GM12878 (cell line): Measurements from ENCODE around the gene LAMA2. TPM values are rescaled to one million over a fixed set of nuclear protein-coding genes. Genes with fewer than 3 reads are reported as not detected.

Experiments
- ATAC-seq: fragments of 200-7000 bp; cut with Tn5 transposase; 3 replicates; pipeline ENCODE4 v1.9.1; 2020; ENCODE audit warnings: mild to moderate bottlenecking, moderate library complexity
- BruUV-seq: library from RNA; stranded (reverse); fragments of 400-500 nt; replicated peaks from 2 replicates; lab custom pipeline; 2021; lab: Mats Ljungman, UMichigan
- CTCF ChIA-PET: fragments of 300-600 bp; sonication (Branson Sonifier 250); formaldehyde crosslinking; extraction: SDS; loops from one replicate; lab custom pipeline; 2021; ENCODE audit warnings: inconsistent platforms; lab: Yijun Ruan, JAX
- POLR2A ChIA-PET: fragments of 350-600 bp; formaldehyde crosslinking; extraction: SDS; loops from one replicate; lab custom pipeline; 2021; ENCODE audit warnings: inconsistent platforms; lab: Charles Lee
- RAD21 ChIA-PET: fragments of 300-600 bp; sonication (Branson Sonifier 250); formaldehyde crosslinking; loops from one replicate; lab custom pipeline; 2023; ENCODE audit warnings: antibody characterized with exemption; ENCODE audit not compliant: unreplicated experiment; lab: Charles Lee
- SMC1A ChIA-PET: fragments of 300-600 bp; sonication (Branson Sonifier 250); formaldehyde crosslinking; loops from one replicate; lab custom pipeline; 2023; ENCODE audit not compliant: unreplicated experiment, uncharacterized antibody; lab: Charles Lee
- DNase-seq: peaks from one replicate; pipeline ENCODE4 v3.0.0-alpha.2; 2011; ENCODE audit warnings: low read depth, low spot score
- FAIRE-seq: peaks from 3 replicates; lab custom pipeline; 2011; peaks lifted over from hg19 to GRCh38; lab: Jason Lieb, UNC
- H2AFZ ChIP-seq: 2 replicates; pipeline ENCODE4 v1.6.0; 2011; ENCODE audit warnings: low read depth, low read length, control low read depth; ENCODE audit not compliant: control insufficient read depth
- H3K27ac ChIP-seq: 2 replicates; pipeline ENCODE4 v1.5.1; 2011; ENCODE audit warnings: control low read depth; ENCODE audit not compliant: control insufficient read depth, insufficient read depth
- H3K27me3 ChIP-seq, 2 experiments: replicated peaks in 1 of 2; 2 replicates each; pipeline versions ENCODE4 v1.6.0 to v1.6.1; 2011; ENCODE audit warnings: low read length in 1 of 2; ENCODE audit not compliant: control insufficient read depth in 2 of 2, insufficient read depth in 2 of 2
- H3K36me3 ChIP-seq, 2 experiments: 2 replicates each; pipeline ENCODE4 v1.5.1; 2011; ENCODE audit warnings: low read length in 1 of 2; ENCODE audit not compliant: control insufficient read depth in 2 of 2, insufficient read depth in 2 of 2
- H3K4me1 ChIP-seq: 2 replicates; pipeline ENCODE4 v1.6.1; 2011; ENCODE audit warnings: mild to moderate bottlenecking, low read length, moderate library complexity, mixed read lengths; ENCODE audit not compliant: control insufficient read depth, insufficient read depth
- H3K4me2 ChIP-seq: 2 replicates; pipeline ENCODE4 v1.6.0; 2011; ENCODE audit warnings: control low read depth; ENCODE audit not compliant: control insufficient read depth, insufficient read depth
- H3K4me3 ChIP-seq: fragments of 200-600 bp; sonication (generic); 2 replicates; pipeline ENCODE4 v1.5.1; 2016
- H3K79me2 ChIP-seq: 2 replicates; pipeline ENCODE4 v1.6.0; 2011; ENCODE audit warnings: low read length; ENCODE audit not compliant: control insufficient read depth, insufficient read depth
- H3K9ac ChIP-seq: 2 replicates; pipeline ENCODE4 v1.8.0; 2011; ENCODE audit warnings: low read length, control low read depth, mixed read lengths; ENCODE audit not compliant: control insufficient read depth, insufficient read depth
- H3K9me3 ChIP-seq: replicated peaks from 3 replicates; pipeline ENCODE4 v1.5.1; 2011; ENCODE audit warnings: mild to moderate bottlenecking, low read length; ENCODE audit not compliant: control insufficient read depth, insufficient read depth
- H4K20me1 ChIP-seq: 2 replicates; pipeline ENCODE4 v1.6.0; 2011; ENCODE audit not compliant: control insufficient read depth, insufficient read depth
- BHLHE40 ChIP-seq, 2 experiments: fragments of 450-650 bp in 1 of 2; IDR thresholded peaks; 2 replicates each; pipeline ENCODE4 v1.6.1; 2011 to 2017; ENCODE audit warnings: low read depth in 2 of 2, borderline replicate concordance in 1 of 2, improper control_type of control experiment in 1 of 2, low read length in 1 of 2, mild to moderate bottlenecking in 1 of 2
- CHD1 ChIP-seq: IDR thresholded peaks from 2 replicates; pipeline ENCODE4 v1.6.1; 2012; ENCODE audit warnings: low read depth, low read length, improper control_type of control experiment
- FOS ChIP-seq: IDR thresholded peaks from 3 replicates; pipeline ENCODE4 v1.6.1; 2011; ENCODE audit warnings: borderline replicate concordance; ENCODE audit not compliant: insufficient read length; ENCODE audit errors: extremely low read depth
- KLF5 ChIP-seq: fragments of 450-650 bp; IDR thresholded peaks from 2 replicates; pipeline ENCODE4 v1.6.1; 2014; ENCODE audit warnings: mild to moderate bottlenecking; ENCODE audit not compliant: partially characterized antibody
- MTA2 ChIP-seq: fragments of 450-650 bp; IDR thresholded peaks from 2 replicates; pipeline ENCODE4 v1.6.1; 2016; ENCODE audit warnings: low read depth, mild to moderate bottlenecking, moderate library complexity
- NFXL1 ChIP-seq: fragments of 450-650 bp; IDR thresholded peaks from 2 replicates; pipeline ENCODE4 v1.6.1; 2017; ENCODE audit warnings: antibody characterized with exemption, mild to moderate bottlenecking, borderline replicate concordance
- PML ChIP-seq: IDR thresholded peaks from 2 replicates; pipeline ENCODE4 v1.6.1; 2012; ENCODE audit warnings: low read length, inconsistent platforms
- POU2F2 ChIP-seq: IDR thresholded peaks from 3 replicates; pipeline ENCODE4 v1.6.1; 2011; ENCODE audit warnings: low read depth, mild to moderate bottlenecking, low read length, borderline replicate concordance
- RFX5 ChIP-seq: IDR thresholded peaks from 2 replicates; pipeline ENCODE4 v1.6.1; 2011; ENCODE audit warnings: low read depth, low read length, improper control_type of control experiment
- RUNX3 ChIP-seq: IDR thresholded peaks from 2 replicates; pipeline ENCODE4 v1.6.1; 2012; ENCODE audit warnings: low read length, inconsistent platforms
- ZBED1 ChIP-seq: IDR thresholded peaks from 2 replicates; pipeline ENCODE4 v1.6.1; 2016; ENCODE audit warnings: borderline replicate concordance
- WGBS: methylation state at CpG from one replicate; pipeline ENCODE4 v1.1.6; 2016; ENCODE audit warnings: low lambda C conversion rate; ENCODE audit not compliant: insufficient replicate concordance, insufficient coverage; ENCODE audit errors: missing lambda C conversion rate; 5-methylcytosine and 5-hydroxymethylcytosine counted together
- in situ Hi-C: fragments of 300-500 bp; cut with MboI; formaldehyde crosslinking; loops from 9 replicates; pipeline ENCODE4 v1.14.3; 2018; ENCODE audit warnings: mixed read lengths
- intact Hi-C: fragments of 100-400 bp; cut with micrococcal nuclease; formaldehyde crosslinking; loops from one replicate; pipeline ENCODE4 v1.14.2; 2022; ENCODE audit not compliant: unreplicated experiment
- polyA plus RNA-seq, 11 experiments: library from polyadenylated mRNA; depleted of rRNA in 4 of 11; unstranded in 6 of 11; stranded (reverse) in 5 of 11; fragments of >200 nt; fragmentation: Nextera tagmentation in 4 of 11; fragmentation: Illumina TruSeq in 1 of 11; extraction: Ambion mirVana in 4 of 11; extraction: Trizol in 1 of 11; gene quantifications; 1 replicate in 1 of 11; 2 replicates in 10 of 11; pipeline versions ENCODE4 v1.2.1 to v1.2.3, GENCODE V29; 2011 to 2016; ENCODE audit warnings: inconsistent platforms in 2 of 11, missing spikeins in 2 of 11, low read depth in 1 of 11
- total RNA-seq, 4 experiments: library from RNA; depleted of rRNA in 3 of 4; stranded (reverse); fragments of >200 nt in 3 of 4; fragmentation: Illumina TruSeq in 1 of 4; extraction: Trizol in 1 of 4; gene quantifications; 2 replicates each; pipeline versions ENCODE4 v1.2.1 to v1.2.3, GENCODE V29; 2013 to 2021
- TF ChIP-seq, protein P1 (sequence below): fragments of 450-650 bp; IDR thresholded peaks from 2 replicates; pipeline ENCODE4 v1.6.1; 2018; ENCODE audit warnings: borderline replicate concordance, mild to moderate bottlenecking; ENCODE audit not compliant: partially characterized antibody
- TF ChIP-seq, protein P2 (sequence below): fragments of 450-650 bp; IDR thresholded peaks from 2 replicates; pipeline ENCODE4 v1.6.1; 2017; ENCODE audit warnings: mild to moderate bottlenecking, moderate library complexity

The LAMA2 gene
- total and polyA plus RNA-seq, 10 of the 15 experiments (the other 5 are each of a cell fraction or from before 2014, with no cell fraction given) = 0.04 to 2.0 (median 0.37) TPM; not detected in 1

DNA sequence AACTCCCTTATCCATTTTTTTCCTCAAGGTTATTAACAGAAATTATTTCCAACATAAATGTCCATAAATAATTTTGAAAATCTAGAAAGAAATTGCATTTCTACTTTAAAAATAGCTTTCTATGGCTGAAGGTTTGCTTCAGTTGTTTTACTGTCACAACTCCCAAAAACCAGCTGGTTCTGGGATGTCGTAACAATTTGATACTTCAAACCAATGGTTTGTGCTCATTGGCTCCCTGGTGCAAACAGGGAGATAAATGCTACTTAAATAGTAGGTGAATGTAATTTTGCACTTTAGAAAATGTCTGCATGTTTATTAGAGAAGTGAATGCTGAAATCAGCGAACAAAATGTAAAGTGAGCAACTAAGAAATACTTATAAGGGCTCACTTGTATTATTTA, 31.1 kb downstream of the LAMA2 start:
- H3K79me2 ChIP-seq = no peaks in the 10 kb centered on the region
- TF ChIP-seq CHD1 = no peak
- TF ChIP-seq PML = no peak
- no peak for TF ChIP-seq RUNX3
- TF ChIP-seq, protein P1, sequence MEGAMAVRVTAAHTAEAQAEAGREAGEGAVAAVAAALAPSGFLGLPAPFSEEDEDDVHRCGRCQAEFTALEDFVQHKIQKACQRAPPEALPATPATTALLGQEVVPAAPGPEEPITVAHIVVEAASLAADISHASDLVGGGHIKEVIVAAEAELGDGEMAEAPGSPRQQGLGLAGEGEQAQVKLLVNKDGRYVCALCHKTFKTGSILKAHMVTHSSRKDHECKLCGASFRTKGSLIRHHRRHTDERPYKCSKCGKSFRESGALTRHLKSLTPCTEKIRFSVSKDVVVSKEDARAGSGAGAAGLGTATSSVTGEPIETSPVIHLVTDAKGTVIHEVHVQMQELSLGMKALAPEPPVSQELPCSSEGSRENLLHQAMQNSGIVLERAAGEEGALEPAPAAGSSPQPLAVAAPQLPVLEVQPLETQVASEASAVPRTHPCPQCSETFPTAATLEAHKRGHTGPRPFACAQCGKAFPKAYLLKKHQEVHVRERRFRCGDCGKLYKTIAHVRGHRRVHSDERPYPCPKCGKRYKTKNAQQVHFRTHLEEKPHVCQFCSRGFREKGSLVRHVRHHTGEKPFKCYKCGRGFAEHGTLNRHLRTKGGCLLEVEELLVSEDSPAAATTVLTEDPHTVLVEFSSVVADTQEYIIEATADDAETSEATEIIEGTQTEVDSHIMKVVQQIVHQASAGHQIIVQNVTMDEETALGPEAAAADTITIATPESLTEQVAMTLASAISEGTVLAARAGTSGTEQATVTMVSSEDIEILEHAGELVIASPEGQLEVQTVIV = no peak
- TF ChIP-seq MTA2 = no peak
- 0% methylated on average over 2 of the region's 2 CpGs for WGBS
- no peak overlapping the region for H2AFZ ChIP-seq
- ATAC-seq (no peak), FAIRE-seq (no peak), DNase-seq (no peak)
- in situ Hi-C loops = no loop called here
- ChIA-PET SMC1A (interaction anchor here (1.0 to 1.7 kb wide), 2 partner anchors 10 to 16 kb away, joined by 3 read pairs; no protein-coding TSS in a partner anchor), POLR2A (no interaction called here), CTCF (interaction anchor here (0.6 to 1.6 kb wide), 2 partner anchors 15 to 204 kb away, joined by 3 read pairs; no protein-coding TSS in a partner anchor), RAD21 (no interaction called here)
- no peaks in the 10 kb centered on the region for H3K9me3 ChIP-seq
- intact Hi-C loops = no loop called here
- H3K36me3 ChIP-seq = no peaks in the 10 kb centered on the region
- H3K9ac ChIP-seq = no peak overlapping the region
- BruUV-seq = no TSS peak
- H3K4me2 ChIP-seq = no peak overlapping the region
- no peaks in the 10 kb centered on the region for H4K20me1 ChIP-seq
- H3K4me3 ChIP-seq = no peak overlapping the region
- no peaks in the 10 kb centered on the region for H3K27me3 ChIP-seq
- H3K4me1 ChIP-seq = no peaks in the 10 kb centered on the region
- no peak overlapping the region for H3K27ac ChIP-seq

DNA sequence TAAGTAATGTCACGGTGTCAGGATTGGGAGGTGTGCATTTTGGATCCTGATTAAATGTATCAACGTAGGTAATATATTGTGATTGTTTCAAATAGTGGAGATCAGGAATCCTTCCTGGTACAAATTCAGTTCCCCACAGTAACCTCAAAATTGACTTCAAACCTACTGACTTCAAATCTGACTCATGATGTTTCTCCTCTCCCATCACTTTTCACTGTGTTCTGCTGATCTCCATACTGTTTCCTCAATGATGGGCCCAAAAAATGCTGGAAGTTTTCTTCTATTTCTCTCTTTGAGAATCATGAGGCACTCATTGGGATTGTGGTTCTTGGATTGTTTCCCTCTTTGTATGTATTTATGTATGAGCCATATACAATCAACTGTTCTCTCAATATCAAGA, 35.9 kb downstream of the LAMA2 start:
- intact Hi-C loops (no loop called here), in situ Hi-C loops (no loop called here)
- FAIRE-seq (no peak), ATAC-seq (no peak), DNase-seq (no peak)
- H3K27me3 ChIP-seq = no peaks in the 10 kb centered on the region
- H3K9me3 ChIP-seq = no peaks in the 10 kb centered on the region
- RAD21 ChIA-PET = no interaction called here
- CTCF ChIA-PET = no interaction called here
- no peaks in the 10 kb centered on the region for H3K79me2 ChIP-seq
- no peak overlapping the region for H3K9ac ChIP-seq
- no peaks in the 10 kb centered on the region for H3K36me3 ChIP-seq
- no peak overlapping the region for H2AFZ ChIP-seq
- H3K4me1 ChIP-seq = no peaks in the 10 kb centered on the region
- H4K20me1 ChIP-seq = no peaks in the 10 kb centered on the region
- no peak overlapping the region for H3K4me3 ChIP-seq
- no peak overlapping the region for H3K4me2 ChIP-seq
- no peak overlapping the region for H3K27ac ChIP-seq
- POLR2A ChIA-PET = no interaction called here
- BruUV-seq = no TSS peak
- SMC1A ChIA-PET = no interaction called here
- 0% methylated on average over 2 of the region's 2 CpGs for WGBS
- no peak for TF ChIP-seq RFX5
- TF ChIP-seq, protein P2, sequence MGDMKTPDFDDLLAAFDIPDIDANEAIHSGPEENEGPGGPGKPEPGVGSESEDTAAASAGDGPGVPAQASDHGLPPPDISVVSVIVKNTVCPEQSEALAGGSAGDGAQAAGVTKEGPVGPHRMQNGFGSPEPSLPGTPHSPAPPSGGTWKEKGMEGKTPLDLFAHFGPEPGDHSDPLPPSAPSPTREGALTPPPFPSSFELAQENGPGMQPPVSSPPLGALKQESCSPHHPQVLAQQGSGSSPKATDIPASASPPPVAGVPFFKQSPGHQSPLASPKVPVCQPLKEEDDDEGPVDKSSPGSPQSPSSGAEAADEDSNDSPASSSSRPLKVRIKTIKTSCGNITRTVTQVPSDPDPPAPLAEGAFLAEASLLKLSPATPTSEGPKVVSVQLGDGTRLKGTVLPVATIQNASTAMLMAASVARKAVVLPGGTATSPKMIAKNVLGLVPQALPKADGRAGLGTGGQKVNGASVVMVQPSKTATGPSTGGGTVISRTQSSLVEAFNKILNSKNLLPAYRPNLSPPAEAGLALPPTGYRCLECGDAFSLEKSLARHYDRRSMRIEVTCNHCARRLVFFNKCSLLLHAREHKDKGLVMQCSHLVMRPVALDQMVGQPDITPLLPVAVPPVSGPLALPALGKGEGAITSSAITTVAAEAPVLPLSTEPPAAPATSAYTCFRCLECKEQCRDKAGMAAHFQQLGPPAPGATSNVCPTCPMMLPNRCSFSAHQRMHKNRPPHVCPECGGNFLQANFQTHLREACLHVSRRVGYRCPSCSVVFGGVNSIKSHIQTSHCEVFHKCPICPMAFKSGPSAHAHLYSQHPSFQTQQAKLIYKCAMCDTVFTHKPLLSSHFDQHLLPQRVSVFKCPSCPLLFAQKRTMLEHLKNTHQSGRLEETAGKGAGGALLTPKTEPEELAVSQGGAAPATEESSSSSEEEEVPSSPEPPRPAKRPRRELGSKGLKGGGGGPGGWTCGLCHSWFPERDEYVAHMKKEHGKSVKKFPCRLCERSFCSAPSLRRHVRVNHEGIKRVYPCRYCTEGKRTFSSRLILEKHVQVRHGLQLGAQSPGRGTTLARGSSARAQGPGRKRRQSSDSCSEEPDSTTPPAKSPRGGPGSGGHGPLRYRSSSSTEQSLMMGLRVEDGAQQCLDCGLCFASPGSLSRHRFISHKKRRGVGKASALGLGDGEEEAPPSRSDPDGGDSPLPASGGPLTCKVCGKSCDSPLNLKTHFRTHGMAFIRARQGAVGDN = no peak
- no peak for TF ChIP-seq NFXL1
- TF ChIP-seq ZBED1 = no peak
- TF ChIP-seq POU2F2 = no peak
- no peak for TF ChIP-seq KLF5
- TF ChIP-seq BHLHE40 (IDR thresholded peaks at IDR 0.05; ENCODE audit: borderline replicate concordance in 1 of 2, low read depth in 2 of 2, low read length in 1 of 2) = no peak
- TF ChIP-seq FOS = no peak
